Neural progenitor cell (in vitro differentiated cells): ENCODE results near the gene HCAR1.

Experiments used
- EZH2 ChIP-seq: fragments of 200-600 bp; sonication (generic); IDR thresholded peaks from 2 replicates; pipeline ENCODE4 v1.6.1; 2017; ENCODE audit warnings: antibody characterized with exemption, mild to moderate bottlenecking, moderate library complexity
- EZH2phosphoT487 ChIP-seq: fragments of 200-600 bp; sonication (generic); IDR thresholded peaks from 2 replicates; pipeline ENCODE4 v1.6.1; 2017; ENCODE audit warnings: antibody characterized with exemption
- TF ChIP-seq, protein P1 (sequence below): fragments of 200-600 bp; sonication (generic); IDR thresholded peaks from 2 replicates; pipeline ENCODE4 v1.5.1; 2017; ENCODE audit warnings: antibody characterized with exemption, mild to moderate bottlenecking

DNA sequence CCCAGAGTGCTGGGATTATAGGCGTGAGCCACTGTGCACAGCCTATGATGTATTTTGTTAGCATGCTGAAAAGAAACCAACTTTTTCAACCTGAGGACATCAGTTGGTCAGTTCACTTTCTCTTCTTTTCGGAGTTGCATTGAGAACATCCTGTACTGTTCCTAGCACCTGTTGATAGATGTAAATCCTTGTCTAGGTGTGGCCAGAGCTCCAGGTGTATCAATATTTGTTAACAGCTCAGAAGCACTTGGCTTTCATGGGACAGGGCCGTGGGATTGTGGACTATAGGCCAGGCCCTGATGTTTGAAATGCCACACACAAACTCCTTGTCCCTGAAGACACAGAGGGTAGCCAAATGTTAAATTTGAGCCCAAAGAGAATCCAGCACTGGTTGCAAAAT lies 42.4 kb downstream of the HCAR1 start:
- TF ChIP-seq, protein P1, sequence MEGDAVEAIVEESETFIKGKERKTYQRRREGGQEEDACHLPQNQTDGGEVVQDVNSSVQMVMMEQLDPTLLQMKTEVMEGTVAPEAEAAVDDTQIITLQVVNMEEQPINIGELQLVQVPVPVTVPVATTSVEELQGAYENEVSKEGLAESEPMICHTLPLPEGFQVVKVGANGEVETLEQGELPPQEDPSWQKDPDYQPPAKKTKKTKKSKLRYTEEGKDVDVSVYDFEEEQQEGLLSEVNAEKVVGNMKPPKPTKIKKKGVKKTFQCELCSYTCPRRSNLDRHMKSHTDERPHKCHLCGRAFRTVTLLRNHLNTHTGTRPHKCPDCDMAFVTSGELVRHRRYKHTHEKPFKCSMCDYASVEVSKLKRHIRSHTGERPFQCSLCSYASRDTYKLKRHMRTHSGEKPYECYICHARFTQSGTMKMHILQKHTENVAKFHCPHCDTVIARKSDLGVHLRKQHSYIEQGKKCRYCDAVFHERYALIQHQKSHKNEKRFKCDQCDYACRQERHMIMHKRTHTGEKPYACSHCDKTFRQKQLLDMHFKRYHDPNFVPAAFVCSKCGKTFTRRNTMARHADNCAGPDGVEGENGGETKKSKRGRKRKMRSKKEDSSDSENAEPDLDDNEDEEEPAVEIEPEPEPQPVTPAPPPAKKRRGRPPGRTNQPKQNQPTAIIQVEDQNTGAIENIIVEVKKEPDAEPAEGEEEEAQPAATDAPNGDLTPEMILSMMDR: no peak
- TF ChIP-seq EZH2phosphoT487 (no peak), EZH2 (no peak)
